Activated CD8-positive, alpha-beta memory T cell treated with anti-CD3 and anti-CD28 coated beads for 1 hour (primary cell): ENCODE measurements around the gene HSD17B1.
A peak's percentile ranks its signal among the peaks of the same experiment; 100 is the strongest.
"Not testable (repeated sequence)": the region's sequence is repeated elsewhere in the genome, so short reads cannot be mapped to it uniquely, and the experiment has no call there.

ENCODE experiments used
- DNase-seq, 2 donors: peaks; one replicate each; pipeline ENCODE4 v3.0.0-alpha.2; 2020; ENCODE audit warnings: low read depth in 1 of 2; ENCODE audit errors: extremely low read depth in 1 of 2

The HSD17B1 gene

GRCh38 chr17:42552736-42553135, at the start of gene HSD17B1:
TSS of gene HSD17B1 (plus strand) at chr17:42552923. CDS start at chr17:42552934, 11 bp downstream.
- DNase-seq, result not testable (repeated sequence)

GRCh38 chr17:42502926-42503325, 49.8 kb upstream of the HSD17B1 start:
- no peak for DNase-seq

- no peak for DNase-seq
Observed at GRCh38 chr17:42507671-42508070, 45.1 kb upstream of the HSD17B1 start.

GRCh38 chr17:42508426-42509165, 44.1 kb upstream of the HSD17B1 start:
- DNase-seq, result no peak

- DNase-seq, result no peak
Observed at GRCh38 chr17:42509409-42509808, 43.3 kb upstream of the HSD17B1 start.

- DNase-seq, result no peak
Observed at GRCh38 chr17:42509841-42510240, 42.9 kb upstream of the HSD17B1 start.

- no peak for DNase-seq
Observed at GRCh38 chr17:42512246-42512645, 40.5 kb upstream of the HSD17B1 start.

GRCh38 chr17:42512733-42513251, 39.9 kb upstream of the HSD17B1 start:
- DNase-seq, result no peak

GRCh38 chr17:42513686-42514085, 39.0 kb upstream of the HSD17B1 start:
- no peak for DNase-seq

GRCh38 chr17:42514279-42514678, 38.4 kb upstream of the HSD17B1 start:
- DNase-seq, result no peak

GRCh38 chr17:42514867-42515266, 37.9 kb upstream of the HSD17B1 start:
- DNase-seq, result no peak

- DNase-seq, result peak; percentile 57 to 70
Observed at GRCh38 chr17:42517516-42517915, 35.2 kb upstream of the HSD17B1 start.

- no peak for DNase-seq
Observed at GRCh38 chr17:42518046-42518754, 34.5 kb upstream of the HSD17B1 start.

- no peak for DNase-seq
Observed at GRCh38 chr17:42518755-42519545, 33.8 kb upstream of the HSD17B1 start.

GRCh38 chr17:42519546-42520491, 32.9 kb upstream of the HSD17B1 start:
- DNase-seq, result no peak

GRCh38 chr17:42520540-42520951, 32.2 kb upstream of the HSD17B1 start:
- peak in 1 of 2 donors; percentile 18 for DNase-seq

GRCh38 chr17:42521036-42521435, 31.7 kb upstream of the HSD17B1 start:
- no peak for DNase-seq

- no peak for DNase-seq
Observed at GRCh38 chr17:42521666-42522262, 31.0 kb upstream of the HSD17B1 start.

- DNase-seq, result no peak
Observed at GRCh38 chr17:42522263-42522790, 30.4 kb upstream of the HSD17B1 start.
